Activated naive CD4-positive, alpha-beta T cell treated with Interleukin-2 at 50 U/mL for 16 hours (primary cell): ENCODE results near the gene ZNF740.
"Not testable (repeated sequence)": the region's sequence is repeated elsewhere in the genome, so short reads cannot be mapped to it uniquely, and the experiment has no call there.

Experiments
- DNase-seq: peaks from one replicate; pipeline ENCODE4 v3.0.0-alpha.2; 2020

Gene ZNF740

GRCh38 chr12:53180220-53180930, at the start of gene ZNF740, which contains the start of gene CSAD:
ZNF740 (plus strand) TSS chr12:53180722; CDS start chr12:53181984, 1,262 bp downstream.
CSAD (minus strand) TSS chr12:53180925; CDS start chr12:53173470, 7,455 bp downstream.
- DNase-seq, result peak; percentile 98

- no peak for DNase-seq
Measured at GRCh38 chr12:53131844-53132243, 48.7 kb upstream of the ZNF740 start.

GRCh38 chr12:53133722-53134121, 46.8 kb upstream of the ZNF740 start:
- DNase-seq, result no peak

- DNase-seq, result no peak
Measured at GRCh38 chr12:53143355-53143754, 37.2 kb upstream of the ZNF740 start.

GRCh38 chr12:53145383-53146260, 34.9 kb upstream of the ZNF740 start:
- DNase-seq, result no peak

GRCh38 chr12:53147181-53147580, 33.3 kb upstream of the ZNF740 start:
- no peak for DNase-seq

- DNase-seq, result no peak
Measured at GRCh38 chr12:53147653-53148052, 32.9 kb upstream of the ZNF740 start.

- no peak for DNase-seq
Measured at GRCh38 chr12:53151039-53151438, 29.5 kb upstream of the ZNF740 start.

GRCh38 chr12:53152390-53152789, 28.1 kb upstream of the ZNF740 start:
- DNase-seq, result no peak

GRCh38 chr12:53159195-53159839, 21.2 kb upstream of the ZNF740 start:
- DNase-seq, result peak; percentile 91

GRCh38 chr12:53160000-53160399, 20.5 kb upstream of the ZNF740 start:
- no peak for DNase-seq

- DNase-seq, result no peak
Measured at GRCh38 chr12:53160673-53161072, 19.8 kb upstream of the ZNF740 start.

GRCh38 chr12:53161119-53161911, 19.2 kb upstream of the ZNF740 start:
- no peak for DNase-seq

- not testable (repeated sequence) for DNase-seq
Measured at GRCh38 chr12:53163008-53163407, 17.5 kb upstream of the ZNF740 start.

- DNase-seq, result no peak
Measured at GRCh38 chr12:53166837-53167236, 13.7 kb upstream of the ZNF740 start.

- DNase-seq, result no peak
Measured at GRCh38 chr12:53169644-53170043, 10.9 kb upstream of the ZNF740 start.

- DNase-seq, result no peak
Measured at GRCh38 chr12:53170215-53170614, 10.3 kb upstream of the ZNF740 start.

- DNase-seq, result no peak
Measured at GRCh38 chr12:53170876-53171724, 9.4 kb upstream of the ZNF740 start.

GRCh38 chr12:53171725-53172329, 8.7 kb upstream of the ZNF740 start:
- DNase-seq, result no peak

- no peak for DNase-seq
Measured at GRCh38 chr12:53172352-53172751, 8.2 kb upstream of the ZNF740 start.

GRCh38 chr12:53173085-53173715, 7.3 kb upstream of the ZNF740 start:
- DNase-seq, result no peak
